ENCODE results near the gene COMMD10.

GRCh38 chr5:116313366-116313765 lies 228.5 kb downstream of the COMMD10 start:
- TF ChIP-seq CTCF (IDR thresholded peaks at IDR 0.05; ENCODE audit: poor library complexity, severe bottlenecking) (no peak), RAD21 (conservative IDR thresholded peaks at IDR 0.05) (no peak), EP300 (conservative IDR thresholded peaks at IDR 0.05; ENCODE audit: poor library complexity, severe bottlenecking) (no peak), EZH2 (IDR thresholded peaks at IDR 0.05; ENCODE audit: borderline replicate concordance, insufficient read depth, low read length, poor library complexity, severe bottlenecking) (no peak), POLR2AphosphoS5 (IDR thresholded peaks at IDR 0.05) (no peak), TAF1 (IDR thresholded peaks at IDR 0.05; ENCODE audit: low read depth) (no peak)
- TF ChIP-seq, protein P1, sequence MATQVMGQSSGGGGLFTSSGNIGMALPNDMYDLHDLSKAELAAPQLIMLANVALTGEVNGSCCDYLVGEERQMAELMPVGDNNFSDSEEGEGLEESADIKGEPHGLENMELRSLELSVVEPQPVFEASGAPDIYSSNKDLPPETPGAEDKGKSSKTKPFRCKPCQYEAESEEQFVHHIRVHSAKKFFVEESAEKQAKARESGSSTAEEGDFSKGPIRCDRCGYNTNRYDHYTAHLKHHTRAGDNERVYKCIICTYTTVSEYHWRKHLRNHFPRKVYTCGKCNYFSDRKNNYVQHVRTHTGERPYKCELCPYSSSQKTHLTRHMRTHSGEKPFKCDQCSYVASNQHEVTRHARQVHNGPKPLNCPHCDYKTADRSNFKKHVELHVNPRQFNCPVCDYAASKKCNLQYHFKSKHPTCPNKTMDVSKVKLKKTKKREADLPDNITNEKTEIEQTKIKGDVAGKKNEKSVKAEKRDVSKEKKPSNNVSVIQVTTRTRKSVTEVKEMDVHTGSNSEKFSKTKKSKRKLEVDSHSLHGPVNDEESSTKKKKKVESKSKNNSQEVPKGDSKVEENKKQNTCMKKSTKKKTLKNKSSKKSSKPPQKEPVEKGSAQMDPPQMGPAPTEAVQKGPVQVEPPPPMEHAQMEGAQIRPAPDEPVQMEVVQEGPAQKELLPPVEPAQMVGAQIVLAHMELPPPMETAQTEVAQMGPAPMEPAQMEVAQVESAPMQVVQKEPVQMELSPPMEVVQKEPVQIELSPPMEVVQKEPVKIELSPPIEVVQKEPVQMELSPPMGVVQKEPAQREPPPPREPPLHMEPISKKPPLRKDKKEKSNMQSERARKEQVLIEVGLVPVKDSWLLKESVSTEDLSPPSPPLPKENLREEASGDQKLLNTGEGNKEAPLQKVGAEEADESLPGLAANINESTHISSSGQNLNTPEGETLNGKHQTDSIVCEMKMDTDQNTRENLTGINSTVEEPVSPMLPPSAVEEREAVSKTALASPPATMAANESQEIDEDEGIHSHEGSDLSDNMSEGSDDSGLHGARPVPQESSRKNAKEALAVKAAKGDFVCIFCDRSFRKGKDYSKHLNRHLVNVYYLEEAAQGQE (IDR thresholded peaks at IDR 0.05; ENCODE audit: borderline replicate concordance): no peak

Data from neural cell (in vitro differentiated cells).